SU-DHL-6 (cell line): ENCODE results near the gene MITD1.

Experiments used
- H2AFZ ChIP-seq: fragments of 200-600 bp; sonication (generic); 2 replicates; pipeline ENCODE4 v1.6.1; 2014; ENCODE audit warnings: low read depth, mild to moderate bottlenecking, moderate library complexity, mixed read lengths, antibody characterized with exemption, low read length; ENCODE audit not compliant: severe bottlenecking
- H3F3A ChIP-seq: fragments of 200-600 bp; shearing (Covaris generic); 2 replicates; pipeline ENCODE4 v1.6.0; 2016; ENCODE audit warnings: antibody characterized with exemption, mild to moderate bottlenecking; ENCODE audit not compliant: insufficient read depth
- H3K27ac ChIP-seq: fragments of 200-600 bp; sonication (generic); 2 replicates; pipeline ENCODE4 v1.5.1; 2016; ENCODE audit warnings: low read depth, mild to moderate bottlenecking, low read length, moderate library complexity, mixed read lengths
- H3K27me3 ChIP-seq: fragments of 200-600 bp; sonication (generic), shearing (Covaris generic); 2 replicates; pipeline ENCODE4 v1.6.0; 2014; ENCODE audit warnings: mild to moderate bottlenecking, low read length
- H3K36me3 ChIP-seq: fragments of 200-600 bp; sonication (generic); 2 replicates; pipeline ENCODE4 v1.6.1; 2014; ENCODE audit warnings: mild to moderate bottlenecking, low read length, mixed read lengths
- H3K4me2 ChIP-seq: fragments of 300-600, 200-600 bp; shearing (Covaris generic), sonication (generic); 2 replicates; pipeline ENCODE4 v1.6.0; 2014; ENCODE audit warnings: low read length, low read depth, mild to moderate bottlenecking; ENCODE audit not compliant: poor library complexity, severe bottlenecking
- H3K4me3 ChIP-seq: fragments of 200-600 bp; sonication (generic); 2 replicates; pipeline ENCODE4 v1.5.1; 2014; ENCODE audit warnings: antibody characterized with exemption, low read length, mild to moderate bottlenecking, mixed read lengths; ENCODE audit not compliant: insufficient read depth, poor library complexity, severe bottlenecking
- H3K79me2 ChIP-seq: fragments of 200-600 bp; sonication (generic); 2 replicates; pipeline ENCODE4 v1.6.1; 2014; ENCODE audit warnings: mild to moderate bottlenecking, low read length, moderate library complexity; ENCODE audit not compliant: insufficient read depth
- H3K9ac ChIP-seq: fragments of 200-600 bp; sonication (generic); 2 replicates; pipeline ENCODE4 v1.7.0; 2014; ENCODE audit warnings: mild to moderate bottlenecking, low read length
- H3K9me2 ChIP-seq: fragments of 200-600 bp; sonication (generic); replicated peaks from 2 replicates; pipeline ENCODE4 v1.6.1; 2014; ENCODE audit warnings: low read length; ENCODE audit not compliant: insufficient read depth
- H3K9me3 ChIP-seq: fragments of 200-600 bp; sonication (generic); 2 replicates; pipeline ENCODE4 v1.6.1; 2014; ENCODE audit warnings: low read length, mixed read lengths; ENCODE audit not compliant: insufficient read depth
- H4K20me1 ChIP-seq: fragments of 200-600 bp; sonication (generic); 2 replicates; pipeline ENCODE4 v1.6.1; 2014; ENCODE audit warnings: low read depth, mild to moderate bottlenecking, antibody characterized with exemption, low read length, moderate library complexity, mixed read lengths
- EZH2phosphoT487 ChIP-seq: fragments of 200-600 bp; sonication (generic), shearing (Covaris generic); conservative IDR thresholded peaks from 2 replicates; pipeline ENCODE4 v1.6.1; 2018; ENCODE audit warnings: mild to moderate bottlenecking, antibody characterized with exemption, low read length, moderate library complexity, mixed read lengths
- TF ChIP-seq, protein P1 (sequence below): fragments of 200-600 bp; sonication (generic); IDR thresholded peaks from one replicate; pipeline ENCODE4 v1.5.1; 2017; ENCODE audit warnings: antibody characterized with exemption, mild to moderate bottlenecking, low read length, moderate library complexity; ENCODE audit not compliant: insufficient read depth, poor library complexity, severe bottlenecking

Gene MITD1

DNA sequence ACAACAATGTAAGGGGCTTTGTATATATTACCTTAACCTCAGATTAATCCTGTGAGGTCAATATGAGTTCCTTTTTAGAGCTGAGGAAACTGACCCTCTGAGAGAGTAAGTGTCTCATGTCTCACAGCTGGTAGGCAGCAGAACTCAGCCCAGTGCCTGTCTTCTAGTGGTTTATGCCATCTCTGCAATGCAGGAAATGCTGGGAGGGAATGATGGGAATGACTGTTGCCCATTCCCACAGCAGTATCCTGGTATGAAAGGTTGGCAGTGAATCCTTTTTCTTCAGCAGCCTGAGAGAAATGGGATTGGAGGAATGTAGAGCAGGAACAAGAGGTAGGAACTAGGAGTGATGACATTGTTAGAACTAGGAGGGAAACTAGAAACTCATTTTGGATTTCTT lies 6.2 kb upstream of the MITD1 start:
- Histone ChIP-seq H2AFZ (no peak overlapping the region), H3K4me3 (no peak overlapping the region), H3K4me2 (no peak overlapping the region), H3K9me2 (no peaks in the 10 kb centered on the region), H3K9ac (no peak overlapping the region), H3K27ac (no peak overlapping the region), H3K36me3 (peaks cover 21% of the 10 kb centered on the region; the same call in 1 of the 2 replicates), H3K27me3 (no peaks in the 10 kb centered on the region), H3K9me3 (no peaks in the 10 kb centered on the region), H4K20me1 (no peaks in the 10 kb centered on the region), H3F3A (no peaks in the 10 kb centered on the region), H3K79me2 (peaks cover 68% of the 10 kb centered on the region)
- no peak for TF ChIP-seq EZH2phosphoT487
- TF ChIP-seq, protein P1, sequence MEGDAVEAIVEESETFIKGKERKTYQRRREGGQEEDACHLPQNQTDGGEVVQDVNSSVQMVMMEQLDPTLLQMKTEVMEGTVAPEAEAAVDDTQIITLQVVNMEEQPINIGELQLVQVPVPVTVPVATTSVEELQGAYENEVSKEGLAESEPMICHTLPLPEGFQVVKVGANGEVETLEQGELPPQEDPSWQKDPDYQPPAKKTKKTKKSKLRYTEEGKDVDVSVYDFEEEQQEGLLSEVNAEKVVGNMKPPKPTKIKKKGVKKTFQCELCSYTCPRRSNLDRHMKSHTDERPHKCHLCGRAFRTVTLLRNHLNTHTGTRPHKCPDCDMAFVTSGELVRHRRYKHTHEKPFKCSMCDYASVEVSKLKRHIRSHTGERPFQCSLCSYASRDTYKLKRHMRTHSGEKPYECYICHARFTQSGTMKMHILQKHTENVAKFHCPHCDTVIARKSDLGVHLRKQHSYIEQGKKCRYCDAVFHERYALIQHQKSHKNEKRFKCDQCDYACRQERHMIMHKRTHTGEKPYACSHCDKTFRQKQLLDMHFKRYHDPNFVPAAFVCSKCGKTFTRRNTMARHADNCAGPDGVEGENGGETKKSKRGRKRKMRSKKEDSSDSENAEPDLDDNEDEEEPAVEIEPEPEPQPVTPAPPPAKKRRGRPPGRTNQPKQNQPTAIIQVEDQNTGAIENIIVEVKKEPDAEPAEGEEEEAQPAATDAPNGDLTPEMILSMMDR, result no peak

DNA sequence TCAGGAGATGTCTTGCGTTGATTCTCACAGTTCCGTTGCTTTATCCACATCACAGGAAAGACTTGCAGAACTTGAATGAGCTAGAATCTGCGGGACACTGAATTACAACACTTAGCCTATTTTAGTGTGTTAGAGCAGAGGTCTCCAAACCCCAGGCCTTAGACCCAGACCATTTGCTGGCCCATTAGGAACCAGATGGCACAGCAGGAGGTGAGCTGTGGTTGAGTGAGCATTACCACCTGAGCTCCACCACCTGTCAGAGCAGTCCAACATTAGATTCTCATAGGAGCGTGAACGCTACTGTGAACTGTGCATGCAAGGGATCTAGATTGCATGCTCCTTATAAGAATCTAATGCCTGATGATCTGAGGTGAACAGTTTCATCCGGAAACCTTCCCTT lies 4.0 kb upstream of the MITD1 start:
- Histone ChIP-seq H4K20me1 (no peaks in the 10 kb centered on the region), H3K27ac (no peak overlapping the region), H3K9me2 (no peaks in the 10 kb centered on the region), H3K27me3 (no peaks in the 10 kb centered on the region), H2AFZ (no peak overlapping the region), H3K9me3 (no peaks in the 10 kb centered on the region), H3K36me3 (peaks cover 9% of the 10 kb centered on the region; the same call in 1 of the 2 replicates), H3K9ac (no peak overlapping the region), H3F3A (no peaks in the 10 kb centered on the region), H3K79me2 (peaks cover 82% of the 10 kb centered on the region), H3K4me2 (no peak overlapping the region), H3K4me3 (no peak overlapping the region)
- no peak for TF ChIP-seq EZH2phosphoT487
- TF ChIP-seq, protein P1, result no peak

DNA sequence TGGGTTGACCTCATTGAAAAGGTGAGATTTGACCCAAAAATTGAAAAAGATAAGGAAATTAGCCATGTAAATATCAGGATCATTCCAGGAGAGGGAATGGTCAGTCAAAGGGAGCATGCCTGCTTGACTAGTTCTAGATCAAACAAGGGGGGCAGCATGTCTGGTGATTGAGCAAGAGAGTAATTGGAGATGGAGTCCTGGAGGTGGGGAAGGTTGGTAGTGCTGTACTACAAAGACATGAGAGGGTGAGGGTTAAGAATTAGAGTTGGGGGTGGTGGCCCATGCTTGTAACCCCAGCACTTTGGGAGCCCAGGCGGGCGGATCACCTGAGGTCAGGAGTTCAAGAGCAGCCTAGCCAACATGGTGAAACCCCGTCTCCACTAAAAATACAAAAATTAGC lies 2.2 kb upstream of the MITD1 start:
- Histone ChIP-seq H3K36me3 (peaks cover 4% of the 10 kb centered on the region; the same call in 1 of the 2 replicates), H4K20me1 (no peaks in the 10 kb centered on the region), H3K27me3 (no peaks in the 10 kb centered on the region), H3K9me2 (no peaks in the 10 kb centered on the region), H3F3A (no peaks in the 10 kb centered on the region), H3K9ac (no peak overlapping the region), H3K4me3 (no peak overlapping the region), H2AFZ (no peak overlapping the region), H3K9me3 (no peaks in the 10 kb centered on the region), H3K4me2 (peak overlapping the region; percentile 12), H3K79me2 (peaks cover 96% of the 10 kb centered on the region), H3K27ac (no peak overlapping the region)
- TF ChIP-seq, protein P1, result no peak
- no peak for TF ChIP-seq EZH2phosphoT487
